HG03108 (cell line): ENCODE measurements around the gene TEDC1.

ENCODE experiments used
- ATAC-seq: cut with Tn5 transposase; IDR thresholded peaks from one replicate; pipeline ENCODE4 v1.9.1; 2021; ENCODE audit warnings: moderate library complexity; ENCODE audit not compliant: unreplicated experiment

Gene TEDC1

GRCh38 chr14:105517096-105517495 is 26.1 kb downstream of the TEDC1 start:
- no peak for ATAC-seq

- no peak for ATAC-seq
Measured at GRCh38 chr14:105519946-105520698, 29.1 kb downstream of the TEDC1 start.

- no peak for ATAC-seq
Measured at GRCh38 chr14:105525326-105525725, 34.3 kb downstream of the TEDC1 start.

GRCh38 chr14:105525861-105526775 is 35.1 kb downstream of the TEDC1 start, which contains the start of gene TMEM121:
Gene TMEM121 (plus strand): TSS chr14:105526583. CDS start chr14:105528835, 2,252 bp downstream.
- no peak for ATAC-seq

- no peak for ATAC-seq
Measured at GRCh38 chr14:105526776-105527380, 35.8 kb downstream of the TEDC1 start.

- ATAC-seq = no peak
Measured at GRCh38 chr14:105527381-105527825, 36.4 kb downstream of the TEDC1 start.

- ATAC-seq = no peak
Measured at GRCh38 chr14:105527826-105528585, 37.0 kb downstream of the TEDC1 start.

- no peak for ATAC-seq
Measured at GRCh38 chr14:105528586-105529318, 37.7 kb downstream of the TEDC1 start.

- ATAC-seq = no peak
Measured at GRCh38 chr14:105529319-105529568, 38.2 kb downstream of the TEDC1 start.

- ATAC-seq = no peak
Measured at GRCh38 chr14:105529569-105530284, 38.7 kb downstream of the TEDC1 start.

GRCh38 chr14:105530285-105531087 is 39.4 kb downstream of the TEDC1 start:
- ATAC-seq = no peak

- no peak for ATAC-seq
Measured at GRCh38 chr14:105531088-105531893, 40.2 kb downstream of the TEDC1 start.

GRCh38 chr14:105531894-105532623 is 41.0 kb downstream of the TEDC1 start:
- no peak for ATAC-seq

GRCh38 chr14:105532735-105533141 is 41.7 kb downstream of the TEDC1 start:
- ATAC-seq = no peak

- no peak for ATAC-seq
Measured at GRCh38 chr14:105533391-105533790, 42.3 kb downstream of the TEDC1 start.

- ATAC-seq = no peak
Measured at GRCh38 chr14:105533811-105534498, 42.9 kb downstream of the TEDC1 start.

- ATAC-seq = no peak
Measured at GRCh38 chr14:105534586-105534985, 43.5 kb downstream of the TEDC1 start.
